C4-2B (cell line): ENCODE results near the gene DNAH6.
A peak's percentile ranks its signal among the peaks of the same experiment; 100 is the strongest.

Source experiments
- H3K27ac ChIP-seq: fragments of 450-650 bp; 2 replicates; pipeline ENCODE4 v1.5.1; 2017
- ZFX ChIP-seq: fragments of 450-650 bp; IDR thresholded peaks from 2 replicates; pipeline ENCODE4 v1.6.1; 2017
- TF ChIP-seq, protein P1 (sequence below): fragments of 450-650 bp; conservative IDR thresholded peaks from 2 replicates; pipeline ENCODE4 v1.5.1; 2017; ENCODE audit warnings: mild to moderate bottlenecking

The DNAH6 gene

DNA sequence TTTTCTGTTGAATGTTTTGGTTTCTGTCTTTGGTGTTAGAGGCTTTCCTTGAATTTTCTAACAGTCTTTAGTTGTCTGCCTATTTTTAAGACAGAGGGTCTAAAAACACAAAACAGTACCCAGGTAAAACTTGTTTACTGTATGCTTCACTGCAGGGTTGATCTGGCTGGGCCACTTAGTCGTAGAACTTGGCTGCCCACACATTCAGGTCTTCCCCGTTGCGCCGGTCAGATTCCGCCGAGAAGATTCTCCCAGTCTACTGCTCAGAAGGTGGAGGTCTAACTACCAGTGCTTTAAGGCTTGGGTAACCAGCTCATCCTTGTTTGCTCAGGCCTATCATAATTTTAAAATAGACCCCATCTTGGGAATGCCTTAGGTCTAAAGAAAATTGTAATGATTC is 24.6 kb upstream of the DNAH6 start:
- TF ChIP-seq, protein P1, sequence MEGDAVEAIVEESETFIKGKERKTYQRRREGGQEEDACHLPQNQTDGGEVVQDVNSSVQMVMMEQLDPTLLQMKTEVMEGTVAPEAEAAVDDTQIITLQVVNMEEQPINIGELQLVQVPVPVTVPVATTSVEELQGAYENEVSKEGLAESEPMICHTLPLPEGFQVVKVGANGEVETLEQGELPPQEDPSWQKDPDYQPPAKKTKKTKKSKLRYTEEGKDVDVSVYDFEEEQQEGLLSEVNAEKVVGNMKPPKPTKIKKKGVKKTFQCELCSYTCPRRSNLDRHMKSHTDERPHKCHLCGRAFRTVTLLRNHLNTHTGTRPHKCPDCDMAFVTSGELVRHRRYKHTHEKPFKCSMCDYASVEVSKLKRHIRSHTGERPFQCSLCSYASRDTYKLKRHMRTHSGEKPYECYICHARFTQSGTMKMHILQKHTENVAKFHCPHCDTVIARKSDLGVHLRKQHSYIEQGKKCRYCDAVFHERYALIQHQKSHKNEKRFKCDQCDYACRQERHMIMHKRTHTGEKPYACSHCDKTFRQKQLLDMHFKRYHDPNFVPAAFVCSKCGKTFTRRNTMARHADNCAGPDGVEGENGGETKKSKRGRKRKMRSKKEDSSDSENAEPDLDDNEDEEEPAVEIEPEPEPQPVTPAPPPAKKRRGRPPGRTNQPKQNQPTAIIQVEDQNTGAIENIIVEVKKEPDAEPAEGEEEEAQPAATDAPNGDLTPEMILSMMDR: no peak
- TF ChIP-seq ZFX: no peak
- H3K27ac ChIP-seq: no peak overlapping the region

DNA sequence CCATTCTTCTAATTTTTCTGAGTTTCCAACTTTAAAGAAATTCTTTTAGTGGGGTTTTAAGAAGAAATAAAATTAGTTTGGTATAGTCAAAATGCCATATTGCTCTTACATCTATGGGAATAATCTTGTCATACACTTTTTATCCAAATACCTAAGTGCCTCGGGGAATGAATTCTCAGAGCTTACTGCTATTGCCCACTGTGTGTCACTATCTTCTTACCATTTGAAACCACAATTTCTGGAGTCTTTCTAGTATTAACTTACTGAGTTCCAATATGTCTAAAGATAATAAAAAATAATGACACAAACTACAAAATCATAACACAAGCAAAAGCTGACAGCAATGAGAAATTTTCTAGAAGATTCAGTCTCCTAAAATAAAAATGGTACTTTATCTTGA is 23.7 kb upstream of the DNAH6 start:
- TF ChIP-seq ZFX: no peak
- TF ChIP-seq, protein P1: peak; percentile 27
- H3K27ac ChIP-seq: no peak overlapping the region

DNA sequence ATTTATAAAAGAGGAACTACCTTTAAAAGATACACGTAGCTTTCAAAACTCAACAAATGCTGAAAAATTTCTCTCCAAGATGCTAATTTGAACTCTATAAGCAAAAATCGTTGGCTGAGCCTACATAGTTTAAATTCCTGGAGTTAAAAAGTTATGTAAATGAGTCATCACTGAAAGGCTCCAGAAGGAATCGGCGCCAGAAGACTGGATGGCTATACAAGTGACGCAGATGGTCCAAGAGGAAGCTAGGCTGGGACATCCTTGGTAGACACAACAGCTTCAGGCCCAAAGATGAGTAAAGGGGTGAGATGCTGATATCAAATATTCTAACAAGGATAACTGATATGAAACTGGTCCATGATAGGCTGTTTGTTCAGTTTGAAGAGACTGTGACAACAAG is 22.8 kb upstream of the DNAH6 start:
- no peak overlapping the region for H3K27ac ChIP-seq

DNA sequence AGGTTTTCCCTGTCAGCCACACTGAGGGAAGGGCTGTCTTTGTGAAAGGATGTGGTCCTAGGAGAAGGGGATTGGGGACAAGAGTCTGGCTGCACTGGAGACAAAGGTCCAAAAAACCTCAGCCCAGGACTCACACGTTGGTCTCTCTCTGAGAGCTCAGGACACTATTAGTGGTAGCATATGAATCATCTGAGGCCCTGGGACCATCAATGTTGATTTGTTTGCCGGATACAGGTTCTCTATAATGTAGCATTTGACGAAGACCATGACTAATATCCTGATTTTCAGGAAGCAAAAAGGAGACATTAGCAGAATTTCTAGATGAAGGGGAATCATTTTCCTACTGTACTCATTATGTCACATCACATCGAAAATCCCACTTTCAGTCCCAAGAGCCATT is 22.2 kb upstream of the DNAH6 start:
- TF ChIP-seq, protein P1: no peak
- TF ChIP-seq ZFX: no peak
- H3K27ac ChIP-seq: no peak overlapping the region

More for the DNA sequence above, 22.8 kb upstream of the DNAH6 start:
- TF ChIP-seq, protein P1: no peak
- TF ChIP-seq ZFX: no peak

DNA sequence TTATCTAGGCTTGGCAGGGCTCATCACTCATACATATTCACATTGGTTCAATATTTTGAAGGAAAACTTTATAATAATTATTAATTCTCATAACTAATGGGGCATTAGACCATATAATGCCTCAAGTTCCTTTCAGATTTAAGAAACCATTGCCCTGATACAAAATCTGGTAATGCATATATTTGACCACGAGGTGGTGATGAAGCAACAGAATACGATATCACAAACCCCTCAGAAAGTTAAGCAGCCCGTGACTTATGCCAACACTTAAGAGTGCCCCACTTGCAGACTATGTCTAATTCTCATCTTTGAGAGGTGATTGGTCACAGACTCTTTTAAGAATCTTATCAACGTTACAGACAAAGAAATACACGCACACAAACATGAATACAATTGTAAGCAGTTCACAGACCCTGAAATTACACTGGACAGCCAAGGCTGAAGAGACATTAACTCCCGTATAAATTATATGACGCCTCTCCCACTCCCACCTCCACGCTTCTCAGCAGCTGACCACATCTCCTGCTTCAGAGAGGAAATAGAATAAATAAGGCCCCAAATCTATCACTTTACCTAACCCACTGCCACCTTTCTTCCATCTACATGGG is 20.7 kb upstream of the DNAH6 start:
- H3K27ac ChIP-seq: no peak overlapping the region
- TF ChIP-seq, protein P1: peak; percentile 70
- no peak for TF ChIP-seq ZFX

DNA sequence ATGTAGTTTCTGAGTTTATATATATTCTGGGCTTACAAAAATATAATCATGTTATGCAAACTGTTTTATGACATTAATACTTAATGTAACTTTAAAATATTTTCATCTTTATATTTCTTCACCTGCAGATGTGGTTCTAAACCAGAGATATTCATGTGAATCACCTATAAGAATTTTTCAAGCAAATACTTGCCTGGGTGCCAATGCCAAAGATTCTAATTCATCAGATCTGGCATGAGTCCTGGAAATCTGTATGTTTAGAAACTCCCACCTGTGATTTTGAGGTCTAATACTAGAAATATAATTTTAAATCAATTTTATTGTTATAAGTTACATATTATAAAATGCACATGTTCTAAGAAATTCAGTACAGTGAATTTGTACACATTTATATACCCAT is 19.9 kb upstream of the DNAH6 start:
- H3K27ac ChIP-seq: no peak overlapping the region
- TF ChIP-seq ZFX: no peak
- TF ChIP-seq, protein P1: no peak

DNA sequence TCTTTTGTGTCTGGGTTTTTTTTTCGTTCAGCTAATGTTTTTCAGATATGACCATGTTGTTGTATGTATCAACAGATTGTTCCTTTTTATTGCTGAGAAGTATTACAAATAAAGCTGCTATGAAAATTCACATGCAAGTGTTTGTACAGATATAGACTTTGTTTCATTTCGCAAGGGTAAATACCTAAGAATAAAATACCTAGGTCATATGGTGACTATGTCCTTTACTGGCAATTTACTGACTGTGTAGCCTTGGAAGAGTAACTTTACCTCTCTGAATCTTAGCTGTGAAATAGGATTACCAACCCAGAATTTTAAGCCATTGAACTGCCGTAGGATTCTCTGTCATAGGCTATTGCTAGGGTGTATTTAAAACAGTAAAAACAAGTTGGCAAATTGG is 19.0 kb upstream of the DNAH6 start:
- TF ChIP-seq ZFX: no peak
- TF ChIP-seq, protein P1: no peak
- no peak overlapping the region for H3K27ac ChIP-seq
